GM10847 (cell line): ENCODE measurements around the gene PLCH2.

Experiments used
- POLR2A ChIP-seq: IDR thresholded peaks from 2 replicates; pipeline ENCODE4 v1.6.1; 2011; ENCODE audit not compliant: insufficient read length; ENCODE audit errors: extremely low read depth

The PLCH2 gene

GRCh38 chr1:2452201-2452931 is 23.7 kb upstream of the PLCH2 start:
- TF ChIP-seq POLR2A: no peak

GRCh38 chr1:2452932-2453315 is 23.2 kb upstream of the PLCH2 start:
- no peak for TF ChIP-seq POLR2A

DNA sequence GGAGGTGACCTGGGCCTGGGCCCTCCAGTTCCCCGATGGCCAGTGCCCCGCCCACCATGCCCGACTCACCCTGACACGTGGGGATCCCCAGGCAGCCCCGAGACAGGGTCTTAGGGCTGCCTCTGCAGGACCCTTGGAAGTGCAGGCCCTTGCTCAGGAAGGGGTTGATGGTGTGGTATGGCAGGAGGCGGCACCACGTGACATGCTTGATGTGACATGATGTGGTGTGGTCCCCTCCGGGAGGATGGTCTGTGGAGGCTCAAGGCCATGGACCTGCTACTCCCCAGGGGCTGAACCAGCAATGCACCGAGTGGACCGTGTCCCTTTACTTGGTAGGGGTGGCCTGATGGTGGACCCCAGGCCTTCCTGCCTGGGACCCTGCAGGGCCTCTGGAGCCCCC is 21.9 kb upstream of the PLCH2 start:
- TF ChIP-seq POLR2A: no peak

- no peak for TF ChIP-seq POLR2A
Measured at GRCh38 chr1:2455757-2456156, 20.3 kb upstream of the PLCH2 start.

GRCh38 chr1:2457444-2457843 is 18.6 kb upstream of the PLCH2 start:
- no peak for TF ChIP-seq POLR2A

DNA sequence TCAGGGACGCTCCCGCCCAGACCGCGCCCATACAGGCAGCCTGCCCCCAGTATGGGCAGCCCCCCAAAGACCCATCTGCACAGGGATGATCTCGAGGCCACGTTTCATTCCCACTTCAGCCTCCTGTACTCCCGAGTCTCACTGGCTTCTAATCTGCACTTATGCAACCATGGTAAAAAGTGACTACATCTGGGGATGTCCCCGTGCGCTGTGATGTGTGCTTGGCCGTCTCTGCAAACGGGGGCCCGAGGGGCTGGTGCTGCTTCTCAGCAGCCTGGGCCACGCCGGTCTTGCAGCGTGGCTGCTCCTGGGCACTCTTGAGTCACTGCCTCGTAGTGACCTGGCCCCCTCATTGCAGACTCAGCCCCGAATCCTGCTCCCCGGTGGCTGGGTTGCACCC is 17.4 kb upstream of the PLCH2 start:
- no peak for TF ChIP-seq POLR2A

DNA sequence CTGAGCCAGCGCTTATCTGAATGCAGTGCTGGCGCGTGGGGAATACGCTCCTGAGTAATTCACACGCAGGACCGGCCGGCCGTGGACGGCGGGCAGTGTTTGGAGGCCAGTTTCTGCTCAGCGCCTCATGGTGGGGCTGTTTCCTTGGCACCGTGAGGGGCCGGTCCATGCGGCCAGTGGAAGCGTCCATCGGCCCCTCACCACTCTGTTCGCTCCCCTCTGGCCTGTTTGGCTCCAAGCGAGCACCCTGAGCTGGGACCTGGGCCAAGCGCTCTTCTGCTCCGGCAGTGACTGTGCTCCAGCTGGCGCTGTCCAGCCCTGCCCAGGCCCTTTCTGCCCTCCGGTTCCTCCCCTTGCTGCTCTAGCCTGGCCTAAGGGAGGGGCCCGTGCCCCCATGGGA is 16.3 kb upstream of the PLCH2 start:
- TF ChIP-seq POLR2A: no peak

DNA sequence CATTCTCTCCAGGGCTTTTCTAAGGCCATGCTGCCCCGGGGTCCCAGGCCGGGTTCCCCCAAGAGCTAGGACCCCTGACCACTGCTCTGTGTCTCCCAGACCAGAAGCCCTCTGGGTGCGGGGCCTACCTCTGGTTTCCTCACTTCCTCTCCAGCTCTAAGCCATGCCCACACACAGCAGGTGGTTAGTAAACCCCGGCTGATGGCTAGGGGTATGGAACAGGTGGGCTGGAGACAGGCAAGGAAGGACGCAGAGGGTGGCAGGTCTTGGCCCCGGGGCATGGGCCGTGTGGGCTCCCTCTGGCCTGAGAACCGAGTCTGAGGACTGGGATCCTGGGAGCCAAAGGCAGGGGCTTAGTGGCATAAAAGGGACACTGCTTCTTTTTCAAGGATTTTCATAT is 15.9 kb upstream of the PLCH2 start:
- no peak for TF ChIP-seq POLR2A

DNA sequence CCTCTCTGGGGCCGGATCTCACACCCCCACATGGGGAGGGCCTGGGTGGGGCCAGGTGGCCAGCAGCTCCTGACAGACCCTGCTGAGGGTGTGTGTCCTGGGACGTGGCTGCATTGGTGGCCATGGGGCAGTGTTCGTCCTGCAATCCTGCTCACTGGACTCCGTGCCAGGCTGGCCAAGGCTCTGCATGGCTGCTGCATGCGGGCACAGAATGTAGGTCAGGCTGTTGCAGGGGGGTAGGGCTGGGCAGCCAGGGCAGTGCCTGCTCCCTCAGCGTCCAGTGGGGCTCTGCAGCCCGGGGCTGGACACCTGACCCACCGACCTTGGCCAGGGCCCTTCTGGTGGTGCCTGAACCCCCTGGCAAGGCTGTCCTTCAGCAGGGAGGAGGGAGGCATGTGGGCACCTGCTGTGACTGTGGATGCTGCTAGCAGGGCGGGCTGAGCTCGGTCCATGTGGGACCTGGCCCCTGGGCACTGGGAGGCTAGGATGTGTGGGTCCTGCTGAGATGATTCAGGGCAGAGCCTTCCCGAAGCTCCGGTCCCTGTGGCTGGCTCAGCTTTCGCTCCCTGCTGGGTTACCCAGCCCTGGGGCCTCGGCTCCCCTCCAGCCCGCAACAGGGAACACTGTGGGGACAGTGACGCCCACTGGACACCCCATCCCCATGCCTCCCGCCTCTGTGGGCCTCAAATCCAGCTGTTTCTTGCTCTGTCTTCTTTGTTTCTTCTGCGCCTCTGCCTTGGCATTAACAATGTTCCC is 14.9 kb upstream of the PLCH2 start:
- no peak for TF ChIP-seq POLR2A

GRCh38 chr1:2462819-2463218 is 13.3 kb upstream of the PLCH2 start:
- no peak for TF ChIP-seq POLR2A

GRCh38 chr1:2463396-2463795 is 12.7 kb upstream of the PLCH2 start:
- no peak for TF ChIP-seq POLR2A

GRCh38 chr1:2465371-2466269 is 10.5 kb upstream of the PLCH2 start:
- no peak for TF ChIP-seq POLR2A

GRCh38 chr1:2466270-2466665 is 9.8 kb upstream of the PLCH2 start:
- TF ChIP-seq POLR2A: no peak

- no peak for TF ChIP-seq POLR2A
Measured at GRCh38 chr1:2466958-2467554, 9.0 kb upstream of the PLCH2 start.

- no peak for TF ChIP-seq POLR2A
Measured at GRCh38 chr1:2468041-2468472, 8.0 kb upstream of the PLCH2 start.

DNA sequence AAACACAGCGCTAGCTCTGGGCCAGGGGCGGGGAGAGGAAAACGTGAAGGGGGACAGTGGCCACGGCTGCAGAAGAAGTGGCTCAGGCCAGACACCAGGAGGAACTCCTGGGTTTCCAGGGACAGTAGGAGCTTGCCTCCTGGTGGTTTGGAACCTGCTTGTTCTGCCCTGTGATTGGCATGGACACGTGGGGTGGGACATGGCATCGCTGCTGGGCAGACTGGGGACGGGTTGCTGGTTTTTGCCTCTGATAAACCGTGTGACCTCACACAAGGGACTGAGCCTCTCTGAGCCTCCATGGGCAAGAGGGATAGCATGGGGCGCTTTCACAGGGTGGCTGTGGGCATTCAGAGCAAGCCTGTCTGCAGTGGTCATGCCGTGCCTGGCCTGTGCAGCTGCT is 7.5 kb upstream of the PLCH2 start:
- no peak for TF ChIP-seq POLR2A
